ENCODE data around the gene MARVELD1.
"Not testable (repeated sequence)": the region's sequence is repeated elsewhere in the genome, so short reads cannot be mapped to it uniquely, and the experiment has no call there.

MARVELD1 gene

GRCh38 chr10:97698072-97698655 lies 15.4 kb upstream of the MARVELD1 start:
- DNase-seq = not testable (repeated sequence)

- DNase-seq = peak; percentile 75
Measured at GRCh38 chr10:97701438-97702069, 12.0 kb upstream of the MARVELD1 start.

GRCh38 chr10:97703398-97704067 lies 10.0 kb upstream of the MARVELD1 start:
- no peak for DNase-seq

- DNase-seq = no peak
Measured at GRCh38 chr10:97704341-97704740, 9.2 kb upstream of the MARVELD1 start.

- no peak for DNase-seq
Measured at GRCh38 chr10:97705006-97705670, 8.4 kb upstream of the MARVELD1 start.

- DNase-seq = no peak
Measured at GRCh38 chr10:97707134-97707861, 6.2 kb upstream of the MARVELD1 start.

- DNase-seq = no peak
Measured at GRCh38 chr10:97708167-97708566, 5.4 kb upstream of the MARVELD1 start.

- DNase-seq = peak; percentile 80
Measured at GRCh38 chr10:97708976-97709946, 4.3 kb upstream of the MARVELD1 start.

- DNase-seq = no peak
Measured at GRCh38 chr10:97711640-97712572, 1.6 kb upstream of the MARVELD1 start.

- peak; percentile 80 for DNase-seq
Measured at GRCh38 chr10:97713826-97714400, 383 bp downstream of the MARVELD1 start.

- peak; percentile 59 for DNase-seq
Measured at GRCh38 chr10:97714401-97715258, 1.1 kb downstream of the MARVELD1 start.

- DNase-seq = no peak
Measured at GRCh38 chr10:97715259-97715874, 1.8 kb downstream of the MARVELD1 start.

- no peak for DNase-seq
Measured at GRCh38 chr10:97717627-97718026, 4.1 kb downstream of the MARVELD1 start.

- DNase-seq = no peak
Measured at GRCh38 chr10:97718178-97718577, 4.6 kb downstream of the MARVELD1 start.

GRCh38 chr10:97718659-97719142 lies 5.2 kb downstream of the MARVELD1 start:
- no peak for DNase-seq

GRCh38 chr10:97719602-97720001 lies 6.1 kb downstream of the MARVELD1 start:
- DNase-seq = no peak

GRCh38 chr10:97721871-97722780 lies 8.6 kb downstream of the MARVELD1 start:
- DNase-seq = no peak

Data from HCEC 1CT (cell line).